Measurements from ENCODE around the gene PTDSS2. TPM values are rescaled to one million over a fixed set of nuclear protein-coding genes. Genes with fewer than 3 reads are reported as not detected.

PTDSS2 gene
- total and polyA plus RNA-seq, 9 of the 15 experiments (the other 6 are each of a cell fraction or from before 2014, with no cell fraction given), result 0.45 to 53.9 (median 17.2) TPM

DNA sequence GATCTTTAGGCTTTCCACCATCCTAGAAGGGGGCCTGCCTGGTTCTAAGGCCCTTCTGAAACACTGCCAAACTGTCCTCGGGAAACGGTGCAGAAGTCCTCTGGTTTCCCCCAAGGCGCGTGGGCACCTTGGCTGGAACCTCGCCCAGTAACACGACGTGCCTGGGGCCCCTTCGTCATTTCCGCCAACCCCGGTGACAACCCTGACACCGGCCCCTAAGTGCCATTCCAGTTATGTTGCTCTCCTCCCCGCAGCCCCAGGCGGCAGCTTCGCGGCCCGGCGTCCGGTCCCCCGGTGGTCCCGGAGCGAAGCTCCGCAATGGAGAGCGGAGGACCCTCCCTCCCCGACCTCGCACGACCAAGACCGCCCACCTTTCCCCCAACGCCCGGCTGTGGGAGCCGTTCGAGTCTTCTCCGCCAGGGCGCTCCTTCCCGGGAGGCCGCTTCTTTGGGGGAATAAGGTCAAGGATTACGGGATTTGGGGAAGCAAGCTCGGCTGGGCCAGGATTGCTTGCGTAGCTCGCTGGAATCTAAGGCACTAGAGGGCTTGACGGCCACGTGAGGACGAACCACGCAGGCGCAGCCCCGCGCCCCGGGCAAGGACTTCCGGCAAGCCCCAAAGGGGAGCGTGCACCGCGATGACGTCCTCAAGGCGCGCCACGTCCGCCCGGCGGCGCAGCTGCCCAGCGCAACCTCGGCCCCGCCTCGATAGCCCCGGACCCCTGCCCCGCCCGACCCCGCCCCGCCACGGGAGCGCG is 56.3 kb downstream of the PTDSS2 start (continued):
- TF ChIP-seq, protein P1, sequence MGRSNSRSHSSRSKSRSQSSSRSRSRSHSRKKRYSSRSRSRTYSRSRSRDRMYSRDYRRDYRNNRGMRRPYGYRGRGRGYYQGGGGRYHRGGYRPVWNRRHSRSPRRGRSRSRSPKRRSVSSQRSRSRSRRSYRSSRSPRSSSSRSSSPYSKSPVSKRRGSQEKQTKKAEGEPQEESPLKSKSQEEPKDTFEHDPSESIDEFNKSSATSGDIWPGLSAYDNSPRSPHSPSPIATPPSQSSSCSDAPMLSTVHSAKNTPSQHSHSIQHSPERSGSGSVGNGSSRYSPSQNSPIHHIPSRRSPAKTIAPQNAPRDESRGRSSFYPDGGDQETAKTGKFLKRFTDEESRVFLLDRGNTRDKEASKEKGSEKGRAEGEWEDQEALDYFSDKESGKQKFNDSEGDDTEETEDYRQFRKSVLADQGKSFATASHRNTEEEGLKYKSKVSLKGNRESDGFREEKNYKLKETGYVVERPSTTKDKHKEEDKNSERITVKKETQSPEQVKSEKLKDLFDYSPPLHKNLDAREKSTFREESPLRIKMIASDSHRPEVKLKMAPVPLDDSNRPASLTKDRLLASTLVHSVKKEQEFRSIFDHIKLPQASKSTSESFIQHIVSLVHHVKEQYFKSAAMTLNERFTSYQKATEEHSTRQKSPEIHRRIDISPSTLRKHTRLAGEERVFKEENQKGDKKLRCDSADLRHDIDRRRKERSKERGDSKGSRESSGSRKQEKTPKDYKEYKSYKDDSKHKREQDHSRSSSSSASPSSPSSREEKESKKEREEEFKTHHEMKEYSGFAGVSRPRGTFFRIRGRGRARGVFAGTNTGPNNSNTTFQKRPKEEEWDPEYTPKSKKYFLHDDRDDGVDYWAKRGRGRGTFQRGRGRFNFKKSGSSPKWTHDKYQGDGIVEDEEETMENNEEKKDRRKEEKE (IDR thresholded peaks at IDR 0.05; ENCODE audit: borderline replicate concordance in 1 of 2, control insufficient read depth in 1 of 2, low read depth in 2 of 2, low read length in 1 of 2), result no peak
- TF ChIP-seq YY1 (IDR thresholded peaks at IDR 0.05; ENCODE audit: borderline replicate concordance in 1 of 3, control insufficient read depth in 1 of 3, extremely low read depth in 1 of 3, insufficient read depth in 3 of 3, insufficient read length in 1 of 3, insufficient replicate concordance in 2 of 3, low read depth in 1 of 3, low read length in 2 of 3) (peak in 1 of 3 experiments; percentile 6), RBM22 (IDR thresholded peaks at IDR 0.05; ENCODE audit: low read depth, low read length, poor library complexity, severe bottlenecking) (peak; percentile 51), RBM25 (IDR thresholded peaks at IDR 0.05; ENCODE audit: low read depth, low read length, severe bottlenecking) (no peak), ZNF436 (CRISPR knock-in tag; IDR thresholded peaks at IDR 0.05) (no peak), POLR2G (IDR thresholded peaks at IDR 0.05; ENCODE audit: low read depth, low read length) (peak; percentile 88), CBFA2T2 (conservative IDR thresholded peaks at IDR 0.05) (0 out of 2 replicates have a peak, but pooled peaks have one; percentile 17), PTTG1 (tag; IDR thresholded peaks at IDR 0.05; ENCODE audit: low read depth) (no peak), RAD21 (CRISPR knock-in tag; conservative IDR thresholded peaks at IDR 0.05 in 1 of 2, IDR thresholded peaks at IDR 0.05 in 1 of 2) (peak in 1 of 2 experiments; percentile 9; a peak in 1 of 4 replicates)
- TF ChIP-seq, protein P2, sequence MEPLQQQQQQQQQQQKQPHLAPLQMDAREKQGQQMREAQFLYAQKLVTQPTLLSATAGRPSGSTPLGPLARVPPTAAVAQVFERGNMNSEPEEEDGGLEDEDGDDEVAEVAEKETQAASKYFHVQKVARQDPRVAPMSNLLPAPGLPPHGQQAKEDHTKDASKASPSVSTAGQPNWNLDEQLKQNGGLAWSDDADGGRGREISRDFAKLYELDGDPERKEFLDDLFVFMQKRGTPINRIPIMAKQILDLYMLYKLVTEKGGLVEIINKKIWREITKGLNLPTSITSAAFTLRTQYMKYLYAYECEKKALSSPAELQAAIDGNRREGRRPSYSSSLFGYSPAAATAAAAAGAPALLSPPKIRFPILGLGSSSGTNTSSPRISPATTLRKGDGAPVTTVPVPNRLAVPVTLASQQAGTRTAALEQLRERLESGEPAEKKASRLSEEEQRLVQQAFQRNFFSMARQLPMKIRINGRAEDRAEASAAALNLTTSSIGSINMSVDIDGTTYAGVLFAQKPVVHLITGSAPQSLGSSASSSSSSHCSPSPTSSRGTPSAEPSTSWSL (CRISPR knock-in tag; IDR thresholded peaks at IDR 0.05; ENCODE audit: borderline replicate concordance), result no peak
- TF ChIP-seq, protein P3, sequence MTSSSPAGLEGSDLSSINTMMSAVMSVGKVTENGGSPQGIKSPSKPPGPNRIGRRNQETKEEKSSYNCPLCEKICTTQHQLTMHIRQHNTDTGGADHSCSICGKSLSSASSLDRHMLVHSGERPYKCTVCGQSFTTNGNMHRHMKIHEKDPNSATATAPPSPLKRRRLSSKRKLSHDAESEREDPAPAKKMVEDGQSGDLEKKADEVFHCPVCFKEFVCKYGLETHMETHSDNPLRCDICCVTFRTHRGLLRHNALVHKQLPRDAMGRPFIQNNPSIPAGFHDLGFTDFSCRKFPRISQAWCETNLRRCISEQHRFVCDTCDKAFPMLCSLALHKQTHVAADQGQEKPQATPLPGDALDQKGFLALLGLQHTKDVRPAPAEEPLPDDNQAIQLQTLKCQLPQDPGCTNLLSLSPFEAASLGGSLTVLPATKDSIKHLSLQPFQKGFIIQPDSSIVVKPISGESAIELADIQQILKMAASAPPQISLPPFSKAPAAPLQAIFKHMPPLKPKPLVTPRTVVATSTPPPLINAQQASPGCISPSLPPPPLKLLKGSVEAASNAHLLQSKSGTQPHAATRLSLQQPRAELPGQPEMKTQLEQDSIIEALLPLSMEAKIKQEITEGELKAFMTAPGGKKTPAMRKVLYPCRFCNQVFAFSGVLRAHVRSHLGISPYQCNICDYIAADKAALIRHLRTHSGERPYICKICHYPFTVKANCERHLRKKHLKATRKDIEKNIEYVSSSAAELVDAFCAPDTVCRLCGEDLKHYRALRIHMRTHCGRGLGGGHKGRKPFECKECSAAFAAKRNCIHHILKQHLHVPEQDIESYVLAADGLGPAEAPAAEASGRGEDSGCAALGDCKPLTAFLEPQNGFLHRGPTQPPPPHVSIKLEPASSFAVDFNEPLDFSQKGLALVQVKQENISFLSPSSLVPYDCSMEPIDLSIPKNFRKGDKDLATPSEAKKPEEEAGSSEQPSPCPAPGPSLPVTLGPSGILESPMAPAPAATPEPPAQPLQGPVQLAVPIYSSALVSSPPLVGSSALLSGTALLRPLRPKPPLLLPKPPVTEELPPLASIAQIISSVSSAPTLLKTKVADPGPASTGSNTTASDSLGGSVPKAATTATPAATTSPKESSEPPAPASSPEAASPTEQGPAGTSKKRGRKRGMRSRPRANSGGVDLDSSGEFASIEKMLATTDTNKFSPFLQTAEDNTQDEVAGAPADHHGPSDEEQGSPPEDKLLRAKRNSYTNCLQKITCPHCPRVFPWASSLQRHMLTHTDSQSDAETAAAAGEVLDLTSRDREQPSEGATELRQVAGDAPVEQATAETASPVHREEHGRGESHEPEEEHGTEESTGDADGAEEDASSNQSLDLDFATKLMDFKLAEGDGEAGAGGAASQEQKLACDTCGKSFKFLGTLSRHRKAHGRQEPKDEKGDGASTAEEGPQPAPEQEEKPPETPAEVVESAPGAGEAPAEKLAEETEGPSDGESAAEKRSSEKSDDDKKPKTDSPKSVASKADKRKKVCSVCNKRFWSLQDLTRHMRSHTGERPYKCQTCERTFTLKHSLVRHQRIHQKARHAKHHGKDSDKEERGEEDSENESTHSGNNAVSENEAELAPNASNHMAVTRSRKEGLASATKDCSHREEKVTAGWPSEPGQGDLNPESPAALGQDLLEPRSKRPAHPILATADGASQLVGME (CRISPR knock-in tag; IDR thresholded peaks at IDR 0.05), result peak; percentile 50; the same call in 1 of the 2 replicates
